NCI-H345 treated with DMSO at 0.1 percent for 48 hours (cell line): Measurements from ENCODE around the gene HHAT.

Experiments used
- DNase-seq: peaks from one replicate; lab custom pipeline; 2025; ENCODE audit not compliant: unreplicated experiment; lab: John Stamatoyannopoulos, UW

Gene HHAT

GRCh38 chr1:210477328-210477924 lies 148.7 kb downstream of the HHAT start:
- DNase-seq = no peak

- DNase-seq = no peak
Observed at GRCh38 chr1:210478820-210479219, 150.1 kb downstream of the HHAT start.

- no peak for DNase-seq
Observed at GRCh38 chr1:210482491-210482890, 153.8 kb downstream of the HHAT start.

GRCh38 chr1:210482945-210483617 lies 154.4 kb downstream of the HHAT start:
- no peak for DNase-seq

- no peak for DNase-seq
Observed at GRCh38 chr1:210483821-210484220, 155.1 kb downstream of the HHAT start.

GRCh38 chr1:210487021-210487420 lies 158.3 kb downstream of the HHAT start:
- DNase-seq = no peak

GRCh38 chr1:210489491-210489890 lies 160.8 kb downstream of the HHAT start:
- DNase-seq = no peak

- no peak for DNase-seq
Observed at GRCh38 chr1:210490781-210491180, 162.1 kb downstream of the HHAT start.

GRCh38 chr1:210496063-210496462 lies 167.4 kb downstream of the HHAT start:
- DNase-seq = no peak

- DNase-seq = no peak
Observed at GRCh38 chr1:210499956-210500355, 171.3 kb downstream of the HHAT start.

GRCh38 chr1:210500831-210501230 lies 172.1 kb downstream of the HHAT start:
- DNase-seq = no peak

- no peak for DNase-seq
Observed at GRCh38 chr1:210504286-210504685, 175.6 kb downstream of the HHAT start.

- DNase-seq = no peak
Observed at GRCh38 chr1:210505601-210506496, 177.1 kb downstream of the HHAT start.

- DNase-seq = no peak
Observed at GRCh38 chr1:210506689-210507088, 178.0 kb downstream of the HHAT start.

GRCh38 chr1:210516092-210516656 lies 187.5 kb downstream of the HHAT start:
- no peak for DNase-seq

GRCh38 chr1:210516697-210517459 lies 188.2 kb downstream of the HHAT start:
- DNase-seq = no peak

- DNase-seq = no peak
Observed at GRCh38 chr1:210523830-210524229, 195.1 kb downstream of the HHAT start.

- DNase-seq = no peak
Observed at GRCh38 chr1:210525716-210526454, 197.2 kb downstream of the HHAT start.

GRCh38 chr1:210527091-210527490 lies 198.4 kb downstream of the HHAT start:
- no peak for DNase-seq
